Measurements from ENCODE around the gene HNF4A. TPM values are rescaled to one million over a fixed set of nuclear protein-coding genes. Genes with fewer than 3 reads are reported as not detected.

Gene HNF4A
- total and polyA plus RNA-seq, 2 of the 13 experiments (the other 11 are each of a cell fraction or from before 2014, with no cell fraction given) = 80.9 to 169 TPM

GRCh38 chr20:44413575-44414345 lies 58.3 kb downstream of the HNF4A start (continued):
- TF ChIP-seq ZNF646 (CRISPR knock-in tag; IDR thresholded peaks at IDR 0.05) (no peak), AKAP8 (CRISPR knock-in tag; IDR thresholded peaks at IDR 0.05) (peak; percentile 60; the same call in 1 of the 2 replicates), KDM5B (CRISPR knock-in tag; IDR thresholded peaks at IDR 0.05; ENCODE audit: borderline replicate concordance) (peak; percentile 29; the same call in 1 of the 2 replicates), PPARG (CRISPR knock-in tag; conservative IDR thresholded peaks at IDR 0.05) (no peak), NR2F2 (IDR thresholded peaks at IDR 0.05; ENCODE audit: borderline replicate concordance, low read depth) (0 out of 2 replicates have a peak, but pooled peaks have one; percentile 12), ZNF350 (CRISPR knock-in tag; IDR thresholded peaks at IDR 0.05; ENCODE audit: borderline replicate concordance, low read depth) (0 out of 2 replicates have a peak, but pooled peaks have one; percentile 12), ZNF710 (CRISPR knock-in tag; IDR thresholded peaks at IDR 0.05; ENCODE audit: borderline replicate concordance) (peak; percentile 32; the same call in 1 of the 2 replicates), ZNF883 (CRISPR knock-in tag; IDR thresholded peaks at IDR 0.05; ENCODE audit: not compliant biosample characterization) (peak; percentile 6), TRAFD1 (CRISPR knock-in tag; IDR thresholded peaks at IDR 0.05; ENCODE audit: borderline replicate concordance) (0 out of 2 replicates have a peak, but pooled peaks have one; percentile 88), RBM22 (optimal IDR thresholded peaks at IDR 0.05; ENCODE audit: low read length) (peak; percentile 96), MXD1 (CRISPR knock-in tag; IDR thresholded peaks at IDR 0.05) (0 out of 2 replicates have a peak, but pooled peaks have one; percentile 35), POLR2A (IDR thresholded peaks at IDR 0.05; ENCODE audit: insufficient read depth in 1 of 2, low read depth in 2 of 2, low read length in 2 of 2) (peak in 1 of 2 experiments; percentile 53; a peak in 2 of 4 replicates), ZNF430 (CRISPR knock-in tag; IDR thresholded peaks at IDR 0.05) (no peak), ZFP90 (CRISPR knock-in tag; IDR thresholded peaks at IDR 0.05; ENCODE audit: borderline replicate concordance) (no peak), AGO2 (optimal IDR thresholded peaks at IDR 0.05; ENCODE audit: low read depth, low read length) (peak; percentile 83), KLF12 (CRISPR knock-in tag; IDR thresholded peaks at IDR 0.05; ENCODE audit: borderline replicate concordance) (no peak), WIZ (CRISPR knock-in tag; IDR thresholded peaks at IDR 0.05) (peak; percentile 81; the same call in 1 of the 2 replicates), XBP1 (CRISPR knock-in tag; IDR thresholded peaks at IDR 0.05) (no peak)
